Measurements from ENCODE around the gene COL24A1. TPM values are rescaled to one million over a fixed set of nuclear protein-coding genes. Genes with fewer than 3 reads are reported as not detected.

Gene COL24A1
- total RNA-seq, 1 donor from 2014 or later = under 0.01 TPM

DNA sequence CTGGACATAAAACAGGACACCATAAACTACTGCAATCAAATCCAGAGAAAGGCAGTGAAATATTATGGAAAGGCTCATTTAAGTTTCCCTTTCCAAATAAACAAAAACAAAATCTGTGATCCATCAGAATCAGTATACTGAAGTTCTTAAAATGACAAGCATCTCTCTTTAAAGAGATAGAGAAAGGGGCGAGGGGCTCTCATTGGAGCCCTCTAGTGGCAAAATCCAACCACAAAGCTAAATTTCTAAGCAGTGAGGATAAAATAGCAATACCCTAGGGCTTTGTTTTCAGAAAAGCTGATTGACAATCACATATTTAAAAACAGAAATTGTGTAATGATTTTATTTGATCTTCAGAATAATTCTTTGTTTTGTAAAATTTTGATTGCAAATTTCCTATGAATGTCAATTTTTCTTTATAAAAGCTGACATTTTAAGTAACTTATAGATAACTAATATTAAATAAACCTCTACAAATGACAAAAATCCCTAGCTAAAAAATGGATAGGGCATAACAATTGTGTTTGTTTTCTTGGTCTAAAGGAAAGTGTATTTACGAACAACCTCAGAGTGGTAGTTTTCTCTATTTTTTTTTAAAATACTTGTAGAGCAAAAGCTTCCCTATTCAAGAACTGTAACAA lies 138.2 kb downstream of the COL24A1 start:
- Histone ChIP-seq H3K27me3 (ENCODE audit: control insufficient read depth, insufficient read depth, low read length) (no peaks in the 10 kb centered on the region), H3K4me3 (ENCODE audit: low read depth, low read length) (no peak overlapping the region), H3K36me3 (ENCODE audit: control insufficient read depth, insufficient read depth, low read length) (no peaks in the 10 kb centered on the region)
- TF ChIP-seq, protein P1, sequence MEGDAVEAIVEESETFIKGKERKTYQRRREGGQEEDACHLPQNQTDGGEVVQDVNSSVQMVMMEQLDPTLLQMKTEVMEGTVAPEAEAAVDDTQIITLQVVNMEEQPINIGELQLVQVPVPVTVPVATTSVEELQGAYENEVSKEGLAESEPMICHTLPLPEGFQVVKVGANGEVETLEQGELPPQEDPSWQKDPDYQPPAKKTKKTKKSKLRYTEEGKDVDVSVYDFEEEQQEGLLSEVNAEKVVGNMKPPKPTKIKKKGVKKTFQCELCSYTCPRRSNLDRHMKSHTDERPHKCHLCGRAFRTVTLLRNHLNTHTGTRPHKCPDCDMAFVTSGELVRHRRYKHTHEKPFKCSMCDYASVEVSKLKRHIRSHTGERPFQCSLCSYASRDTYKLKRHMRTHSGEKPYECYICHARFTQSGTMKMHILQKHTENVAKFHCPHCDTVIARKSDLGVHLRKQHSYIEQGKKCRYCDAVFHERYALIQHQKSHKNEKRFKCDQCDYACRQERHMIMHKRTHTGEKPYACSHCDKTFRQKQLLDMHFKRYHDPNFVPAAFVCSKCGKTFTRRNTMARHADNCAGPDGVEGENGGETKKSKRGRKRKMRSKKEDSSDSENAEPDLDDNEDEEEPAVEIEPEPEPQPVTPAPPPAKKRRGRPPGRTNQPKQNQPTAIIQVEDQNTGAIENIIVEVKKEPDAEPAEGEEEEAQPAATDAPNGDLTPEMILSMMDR (IDR thresholded peaks at IDR 0.05; ENCODE audit: insufficient read depth, low read length, severe bottlenecking) = peak; percentile 68
- peak; percentile 25 for DNase-seq (ENCODE audit: low read depth)
- no peak for FAIRE-seq

DNA sequence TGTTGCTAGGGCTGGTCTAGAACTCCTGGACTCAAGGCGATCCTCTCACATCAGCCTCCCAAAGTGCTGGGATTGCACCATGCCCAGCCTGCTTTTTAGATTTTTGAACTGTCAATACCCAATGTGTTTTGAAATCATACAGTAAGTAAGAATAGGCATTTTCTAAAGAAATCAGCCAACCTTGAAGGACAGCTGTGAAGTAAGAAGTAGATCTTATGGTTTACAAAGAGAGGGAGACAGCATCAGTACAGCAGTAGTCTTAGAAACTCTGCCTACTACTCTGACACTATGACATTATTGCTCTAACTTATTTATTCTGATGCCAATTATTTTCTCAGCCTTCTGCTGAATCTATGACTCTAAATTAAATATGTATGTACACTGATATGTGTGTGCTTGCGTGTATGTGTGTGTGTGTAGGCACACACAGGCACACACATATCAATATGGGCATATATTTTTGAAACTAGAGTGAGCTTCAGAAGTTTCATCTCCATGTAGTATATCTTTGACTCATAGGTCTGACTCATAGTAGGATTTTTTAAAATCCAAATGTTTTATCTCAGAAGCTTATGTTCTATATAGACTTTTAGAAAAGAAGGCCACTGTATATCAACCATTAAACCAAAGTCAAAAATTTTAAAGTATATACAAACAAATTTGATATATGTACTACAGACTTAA lies 140.4 kb downstream of the COL24A1 start:
- H3K27me3 ChIP-seq (ENCODE audit: control insufficient read depth, insufficient read depth, low read length) = no peaks in the 10 kb centered on the region
- FAIRE-seq (no peak), DNase-seq (ENCODE audit: low read depth) (peak; percentile 21)
- no peaks in the 10 kb centered on the region for H3K36me3 ChIP-seq (ENCODE audit: control insufficient read depth, insufficient read depth, low read length)
- TF ChIP-seq, protein P1 (IDR thresholded peaks at IDR 0.05; ENCODE audit: insufficient read depth, low read length, severe bottlenecking) = no peak
- no peak overlapping the region for H3K4me3 ChIP-seq (ENCODE audit: low read depth, low read length)

DNA sequence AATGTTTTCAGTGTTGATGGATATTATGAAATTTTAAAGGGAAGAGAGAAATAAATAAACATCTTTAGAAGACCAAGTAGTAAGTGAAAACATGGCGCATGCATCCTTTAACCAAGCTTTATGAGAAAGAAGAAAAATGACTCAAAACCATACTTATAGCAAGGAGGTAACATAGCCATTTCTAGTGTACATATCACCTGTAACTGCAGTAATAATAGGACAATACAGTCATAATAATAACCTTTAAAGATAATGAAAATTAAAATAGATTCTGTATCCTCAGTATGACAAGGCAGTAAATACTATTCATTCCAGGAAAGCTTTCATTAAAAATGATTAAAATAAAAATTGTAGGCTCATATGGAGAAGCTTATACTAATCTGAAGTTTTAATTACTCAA lies 141.2 kb downstream of the COL24A1 start:
- H3K4me3 ChIP-seq (ENCODE audit: low read depth, low read length) = no peak overlapping the region
- TF ChIP-seq, protein P1 (IDR thresholded peaks at IDR 0.05; ENCODE audit: insufficient read depth, low read length, severe bottlenecking) = no peak
- FAIRE-seq = no peak
- no peaks in the 10 kb centered on the region for H3K27me3 ChIP-seq (ENCODE audit: control insufficient read depth, insufficient read depth, low read length)
- H3K36me3 ChIP-seq (ENCODE audit: control insufficient read depth, insufficient read depth, low read length) = no peaks in the 10 kb centered on the region
- no peak for DNase-seq (ENCODE audit: low read depth)

DNA sequence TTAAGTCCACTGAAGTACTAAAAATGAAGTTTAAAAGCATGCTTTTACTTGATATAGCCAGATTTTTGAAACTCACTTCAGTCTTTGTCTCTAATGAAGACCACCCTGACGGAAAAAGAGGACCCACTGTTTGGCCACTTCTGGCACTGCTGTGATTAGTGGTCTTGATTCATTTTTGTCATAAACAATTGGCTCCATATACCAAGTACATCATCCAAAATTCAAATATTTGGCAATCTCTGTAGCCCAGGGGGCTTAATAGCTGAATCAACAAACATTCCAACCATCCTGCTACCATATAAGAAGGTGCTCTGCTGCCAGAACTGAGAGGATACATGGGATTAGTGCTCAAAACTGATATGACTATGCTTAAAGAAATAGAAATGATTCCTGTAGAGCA lies 156.0 kb downstream of the COL24A1 start:
- no peak overlapping the region for H3K4me3 ChIP-seq (ENCODE audit: low read depth, low read length)
- FAIRE-seq = no peak
- TF ChIP-seq, protein P1 (IDR thresholded peaks at IDR 0.05; ENCODE audit: insufficient read depth, low read length, severe bottlenecking) = no peak

DNA sequence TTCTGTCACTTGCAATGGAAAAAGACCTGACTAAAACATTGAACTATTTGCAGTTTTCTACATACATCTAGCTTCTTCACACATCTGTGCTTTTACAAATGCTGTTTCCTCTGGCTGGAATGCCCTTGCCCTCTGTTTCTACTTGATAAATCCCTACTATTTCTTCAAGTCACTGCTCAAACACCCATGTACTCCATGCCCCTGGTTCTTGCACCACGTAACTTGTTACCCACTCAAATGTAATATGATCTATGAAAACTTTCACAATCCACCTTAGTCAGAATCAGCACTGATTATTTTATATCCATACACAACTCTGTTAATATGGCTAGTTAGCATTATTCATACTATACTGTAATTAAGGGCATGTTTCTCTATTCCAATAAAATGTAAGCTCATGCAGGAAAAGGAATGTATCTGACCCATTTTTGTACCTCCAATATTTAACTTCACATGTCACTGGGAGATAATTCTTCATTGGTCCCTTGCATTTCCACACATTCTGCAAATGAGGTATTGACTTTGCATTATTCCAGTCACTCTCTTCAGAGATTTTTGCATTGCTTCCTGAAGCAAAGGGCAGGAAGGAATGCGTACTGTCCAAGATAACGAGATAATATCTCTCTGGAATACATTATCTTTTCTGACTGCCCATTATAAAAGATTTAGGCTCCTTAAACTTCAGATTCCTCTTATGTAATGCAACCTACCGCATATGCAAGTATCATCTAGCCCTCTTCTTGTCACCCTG lies 158.3 kb downstream of the COL24A1 start:
- Histone ChIP-seq H3K4me3 (ENCODE audit: low read depth, low read length) (no peak overlapping the region), H3K36me3 (ENCODE audit: control insufficient read depth, insufficient read depth, low read length) (no peaks in the 10 kb centered on the region), H3K27me3 (ENCODE audit: control insufficient read depth, insufficient read depth, low read length) (no peaks in the 10 kb centered on the region)
- TF ChIP-seq, protein P1 (IDR thresholded peaks at IDR 0.05; ENCODE audit: insufficient read depth, low read length, severe bottlenecking) = no peak
- DNase-seq (ENCODE audit: low read depth) = peak; percentile 14
- no peak for FAIRE-seq

More for the DNA sequence above, 156.0 kb downstream of the COL24A1 start:
- Histone ChIP-seq H3K27me3 (ENCODE audit: control insufficient read depth, insufficient read depth, low read length) (no peaks in the 10 kb centered on the region), H3K36me3 (ENCODE audit: control insufficient read depth, insufficient read depth, low read length) (no peaks in the 10 kb centered on the region)
- DNase-seq (ENCODE audit: low read depth) = no peak

Data from bronchial epithelial cell (primary cell).